Measurements from ENCODE around the gene KRTAP10-4.

DNA sequence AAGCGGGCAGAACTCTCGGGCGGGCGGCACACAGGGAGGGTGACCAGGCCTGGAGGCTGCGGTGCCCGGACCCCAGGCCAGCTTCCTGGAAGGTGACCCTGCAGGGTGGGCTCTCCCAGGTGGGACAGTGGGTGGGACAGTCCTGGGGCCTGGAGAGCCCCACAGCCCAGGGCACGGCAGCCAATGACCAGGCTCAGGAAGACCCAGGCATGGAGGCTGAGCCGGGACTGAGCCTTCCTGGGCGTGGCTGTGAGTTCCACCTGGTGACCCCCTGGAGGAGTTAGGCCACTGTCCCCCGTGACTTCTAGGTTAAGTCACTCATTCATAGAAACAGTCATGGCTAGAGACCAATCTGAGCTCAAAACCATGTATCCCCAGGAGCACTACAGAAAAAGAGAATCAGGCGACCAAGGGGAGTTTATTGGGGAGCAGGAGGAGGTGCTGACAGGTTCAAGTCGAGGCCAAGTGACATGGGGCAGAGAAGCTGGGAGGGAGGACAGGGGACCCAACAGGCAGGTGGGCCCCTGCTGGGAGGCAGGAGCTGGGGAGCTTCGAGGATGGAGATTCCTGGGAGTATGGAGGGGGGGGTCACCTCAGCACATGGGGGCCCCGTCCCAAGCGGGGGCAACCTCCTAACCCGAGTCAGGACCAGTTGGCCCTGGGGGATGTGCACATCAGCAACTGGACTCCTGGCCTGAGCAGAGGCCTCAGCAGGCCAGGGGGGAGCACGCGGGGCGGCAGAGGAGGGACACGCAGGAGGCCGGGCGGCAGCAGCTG is 5.7 kb downstream of the KRTAP10-4 start:
- TF ChIP-seq CTCF (IDR thresholded peaks at IDR 0.05) (no peak), POLR2A (IDR thresholded peaks at IDR 0.05) (no peak), EP300 (IDR thresholded peaks at IDR 0.05) (no peak)
